ENCODE data around the gene OR56B4.
"Not testable (repeated sequence)": the region's sequence is repeated elsewhere in the genome, so short reads cannot be mapped to it uniquely, and the experiment has no call there.

Gene OR56B4, protein sequence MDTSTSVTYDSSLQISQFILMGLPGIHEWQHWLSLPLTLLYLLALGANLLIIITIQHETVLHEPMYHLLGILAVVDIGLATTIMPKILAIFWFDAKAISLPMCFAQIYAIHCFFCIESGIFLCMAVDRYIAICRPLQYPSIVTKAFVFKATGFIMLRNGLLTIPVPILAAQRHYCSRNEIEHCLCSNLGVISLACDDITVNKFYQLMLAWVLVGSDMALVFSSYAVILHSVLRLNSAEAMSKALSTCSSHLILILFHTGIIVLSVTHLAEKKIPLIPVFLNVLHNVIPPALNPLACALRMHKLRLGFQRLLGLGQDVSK

DNA sequence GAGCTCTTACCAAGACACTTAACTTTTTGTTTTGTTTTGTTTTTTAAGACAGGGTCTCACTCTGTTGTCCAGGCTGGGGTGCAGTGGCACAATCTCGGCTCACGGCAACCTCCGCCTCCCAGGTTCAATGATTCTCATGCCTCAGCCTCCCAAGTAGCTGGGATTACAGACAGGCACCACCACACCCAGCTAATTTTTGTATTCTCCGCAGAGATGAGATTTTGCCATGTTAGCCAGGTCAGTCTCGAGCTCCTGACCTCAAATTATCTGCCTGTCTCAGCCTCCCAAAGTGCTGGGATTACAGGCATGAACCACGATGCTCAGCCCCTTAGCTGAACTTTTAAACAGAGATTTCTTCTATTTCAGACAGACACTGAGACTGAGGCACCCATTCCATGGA is at the start of gene OR56B4:
Gene OR56B4 (plus strand): TSS at position 301 of the 400 bp plus-strand sequence. CDS start 95 bp downstream, at position 396.
- not testable (repeated sequence) for DNase-seq

DNA sequence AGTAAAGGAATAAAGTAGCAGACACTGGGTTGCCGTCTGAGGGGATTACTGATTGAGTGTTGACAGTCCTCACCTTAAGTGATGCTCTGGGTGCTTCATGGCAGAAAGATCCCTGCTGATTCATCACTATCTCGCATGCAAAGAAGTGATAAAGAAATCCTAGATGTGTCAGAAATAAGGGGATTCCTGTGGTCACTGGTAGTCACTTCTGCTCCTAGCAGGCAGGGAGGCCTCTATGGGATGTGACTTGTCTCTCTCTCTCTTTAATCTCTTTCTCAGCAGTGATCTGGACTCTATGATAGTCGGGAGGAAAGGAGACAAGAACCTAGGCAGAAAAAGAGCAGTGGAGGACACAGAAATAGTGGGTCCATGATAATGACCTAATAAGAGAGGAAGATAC is 46.0 kb upstream of the OR56B4 start:
- DNase-seq: no peak

DNA sequence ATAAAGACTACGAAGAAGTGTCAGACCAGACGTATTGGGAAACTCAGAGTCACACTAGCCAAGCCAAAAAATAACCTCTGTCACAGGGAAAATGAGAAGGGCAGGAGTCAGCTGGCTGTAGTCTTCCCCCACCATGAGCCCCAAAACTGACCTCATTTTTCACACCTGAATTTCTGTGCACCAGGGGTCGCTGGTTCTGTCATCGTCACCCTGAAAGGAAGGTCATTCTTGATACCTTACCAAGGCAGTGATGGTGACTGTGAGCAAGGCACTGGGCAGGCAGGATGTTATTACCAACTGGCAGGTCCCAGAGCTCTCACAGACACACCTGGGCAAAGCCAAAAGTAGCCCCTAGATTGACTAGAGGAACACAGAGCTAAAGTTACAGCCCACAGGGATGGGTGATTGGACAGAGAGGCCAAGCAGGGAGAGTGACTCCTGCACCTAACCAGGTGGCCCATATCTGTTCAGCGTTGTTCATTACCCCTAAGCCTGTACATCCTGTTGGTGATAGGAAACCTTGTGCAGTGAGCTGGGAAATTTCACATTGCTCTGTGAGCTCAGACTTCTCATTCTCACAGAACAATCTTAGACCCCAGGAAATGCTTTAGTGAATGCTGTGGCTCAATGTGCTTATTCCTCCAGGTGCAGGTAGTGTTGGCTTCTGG is 44.7 kb upstream of the OR56B4 start:
- no peak for DNase-seq

DNA sequence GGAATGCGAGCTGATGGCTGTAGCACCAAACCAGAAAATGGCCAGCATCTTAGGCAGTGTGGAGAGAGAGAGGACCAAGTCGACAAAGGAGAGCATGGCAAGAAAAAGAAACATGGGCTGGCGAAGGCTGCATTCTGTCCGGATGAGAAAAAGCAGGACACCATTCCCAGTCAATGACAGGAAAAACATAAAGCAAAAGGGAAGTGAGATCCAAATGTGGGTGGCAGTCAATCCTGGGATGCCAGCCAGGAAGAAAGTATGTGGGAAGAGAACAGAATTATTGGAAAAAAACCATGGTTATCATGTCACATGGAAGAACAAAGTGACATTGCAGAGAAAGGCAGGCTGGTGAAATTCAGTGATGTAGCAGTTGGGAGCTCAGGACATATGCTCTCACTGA is 40.0 kb upstream of the OR56B4 start:
- DNase-seq: no peak

DNA sequence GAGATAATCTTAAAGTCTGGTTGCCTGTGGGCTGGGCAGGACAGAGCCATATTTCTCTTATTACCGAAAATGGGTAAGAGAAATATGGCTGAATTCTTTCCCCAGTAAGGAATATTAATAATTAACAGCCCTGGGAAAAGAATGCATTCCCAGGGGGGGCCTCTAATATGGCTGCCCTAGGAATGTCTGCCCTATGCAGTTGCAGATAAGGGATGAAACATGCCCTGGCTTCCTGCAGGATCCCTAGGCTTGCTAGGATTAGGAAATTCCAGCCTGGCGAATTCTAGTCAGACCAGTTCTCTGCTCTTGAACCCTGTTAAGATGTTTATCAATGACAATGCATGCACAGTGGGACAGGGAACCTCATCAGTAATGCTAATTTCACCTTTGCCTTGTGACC is 31.0 kb upstream of the OR56B4 start:
- DNase-seq: not testable (repeated sequence)

DNA sequence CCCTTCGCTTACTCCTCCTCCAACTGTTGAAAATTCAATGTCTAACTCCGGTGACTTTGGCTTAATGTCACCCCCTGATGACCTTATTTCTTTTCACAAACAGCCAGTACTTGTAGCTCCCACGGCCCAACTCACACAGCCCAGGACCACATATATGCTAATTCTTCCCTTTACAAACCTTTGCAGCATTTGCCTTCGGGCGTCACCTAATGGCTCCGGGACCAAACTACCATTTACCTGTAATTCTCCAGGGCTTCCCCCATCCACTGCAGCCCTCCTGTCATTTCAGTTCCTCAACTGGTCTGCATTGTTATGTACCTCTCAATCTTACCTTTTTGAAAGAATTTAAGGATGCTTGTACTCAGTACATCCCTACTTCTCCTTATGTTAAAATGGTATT is 29.8 kb upstream of the OR56B4 start:
- no peak for DNase-seq

DNA sequence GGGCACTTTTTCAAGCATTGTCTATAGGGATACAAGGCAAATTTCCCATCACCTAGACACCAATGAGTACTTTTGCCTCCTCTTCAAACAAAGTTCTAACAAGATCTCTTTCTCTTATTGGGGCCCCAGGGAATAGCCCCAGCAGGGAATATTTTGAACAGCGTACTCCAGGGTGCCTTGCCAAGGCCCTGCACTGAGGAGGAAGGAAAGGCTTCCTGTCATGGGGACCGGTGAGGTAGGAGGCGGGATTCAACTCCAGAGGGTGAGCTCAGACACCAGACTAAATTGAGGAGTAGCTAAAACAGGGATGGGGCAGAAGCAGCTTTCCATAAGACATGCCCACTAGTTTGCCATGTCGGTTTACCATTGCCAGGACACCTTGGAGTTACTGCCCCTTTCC is 28.0 kb upstream of the OR56B4 start:
- DNase-seq: no peak

DNA sequence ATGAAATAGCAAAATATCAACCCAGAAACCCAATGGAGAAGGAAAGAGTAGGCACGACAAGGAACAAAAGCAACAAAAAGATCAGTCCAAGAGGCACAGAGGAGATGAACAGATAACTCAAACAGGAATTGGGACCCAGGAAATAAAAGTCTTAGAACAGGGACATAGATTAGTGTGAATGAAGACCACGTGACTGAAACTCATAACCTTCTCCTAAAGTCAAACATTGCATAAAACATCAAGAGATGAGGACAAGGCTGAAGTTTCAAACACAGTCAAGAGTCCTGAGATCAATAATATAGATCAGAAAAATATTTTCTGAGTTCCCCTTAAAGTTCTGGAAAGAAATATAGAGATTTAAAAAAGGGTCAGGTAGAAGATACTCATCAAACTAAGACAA is 24.4 kb upstream of the OR56B4 start:
- DNase-seq: no peak

DNA sequence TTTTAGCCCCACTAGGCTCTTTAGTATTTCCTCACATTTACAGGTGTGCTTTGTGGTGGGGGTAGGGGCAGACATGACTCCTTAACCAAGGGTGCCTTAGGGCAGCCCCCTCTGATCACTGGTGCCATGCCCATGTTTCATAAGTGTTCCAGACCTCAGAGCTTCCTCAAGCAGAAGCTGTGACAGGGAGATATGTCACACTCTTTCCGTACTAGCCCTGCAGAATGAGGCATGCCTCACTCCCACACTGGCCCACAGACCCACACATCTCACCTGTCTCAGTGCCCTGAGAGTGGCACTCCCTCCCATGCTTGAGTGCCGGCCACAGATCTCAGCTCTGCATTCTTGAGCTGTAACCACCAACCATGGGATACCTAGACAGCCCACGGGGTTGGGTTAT is 22.9 kb upstream of the OR56B4 start:
- no peak for DNase-seq

DNA sequence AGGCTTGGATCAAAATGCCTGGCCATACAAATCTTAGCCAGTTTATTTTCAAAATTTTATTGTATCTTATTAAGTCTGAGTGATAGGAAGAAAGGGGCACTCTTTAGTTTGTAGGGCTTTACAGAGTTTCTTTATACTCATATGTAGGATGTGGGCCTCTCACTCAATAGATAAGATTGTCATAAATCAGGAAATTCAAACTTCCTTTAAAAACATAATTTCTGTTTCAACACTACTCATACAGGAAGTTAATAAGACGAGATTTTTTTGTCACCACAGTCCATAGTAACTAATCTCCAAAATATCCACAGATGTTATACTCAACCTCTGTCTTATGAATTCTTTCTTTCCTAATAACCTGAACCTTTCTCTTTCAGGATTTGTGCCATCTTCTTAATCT is 13.3 kb upstream of the OR56B4 start:
- DNase-seq: no peak

DNA sequence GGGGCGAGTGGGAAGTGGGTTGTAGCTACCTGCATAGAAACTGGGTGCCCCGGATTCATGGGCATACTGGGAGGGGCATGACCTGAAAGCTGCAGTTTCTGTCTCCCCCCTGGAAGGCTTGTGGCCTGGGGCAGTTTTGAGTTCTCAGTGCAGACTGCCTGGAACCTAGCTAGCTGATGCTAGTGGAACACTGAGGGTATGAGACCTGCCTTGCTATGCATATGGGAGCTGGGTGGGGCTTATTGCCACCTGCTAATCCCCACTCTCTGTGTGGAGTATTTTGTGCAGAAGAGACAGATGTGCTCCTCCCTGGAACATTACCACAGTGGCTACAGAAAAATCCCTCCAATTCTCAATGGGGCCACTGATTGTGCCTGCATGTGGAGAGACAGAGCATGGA is 11.7 kb upstream of the OR56B4 start:
- no peak for DNase-seq

DNA sequence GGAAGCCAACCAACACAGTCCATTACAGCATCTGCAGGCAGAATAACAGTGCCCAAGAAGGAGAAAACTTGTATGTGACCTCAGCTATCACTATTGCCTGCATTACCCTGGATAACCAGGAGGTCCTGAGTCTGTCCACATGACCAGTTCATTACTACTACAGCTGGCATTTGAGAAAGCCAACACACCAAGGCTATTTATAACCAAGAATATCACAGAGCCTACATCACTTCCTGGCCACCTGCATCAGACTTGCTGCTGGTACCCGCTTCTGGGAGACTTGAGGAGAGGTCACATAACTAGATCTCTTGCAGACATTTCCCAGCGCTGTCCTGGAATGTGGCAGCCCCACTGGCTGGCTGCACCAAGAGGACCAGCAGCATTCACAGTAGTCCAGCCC is 11.1 kb upstream of the OR56B4 start:
- no peak for DNase-seq

DNA sequence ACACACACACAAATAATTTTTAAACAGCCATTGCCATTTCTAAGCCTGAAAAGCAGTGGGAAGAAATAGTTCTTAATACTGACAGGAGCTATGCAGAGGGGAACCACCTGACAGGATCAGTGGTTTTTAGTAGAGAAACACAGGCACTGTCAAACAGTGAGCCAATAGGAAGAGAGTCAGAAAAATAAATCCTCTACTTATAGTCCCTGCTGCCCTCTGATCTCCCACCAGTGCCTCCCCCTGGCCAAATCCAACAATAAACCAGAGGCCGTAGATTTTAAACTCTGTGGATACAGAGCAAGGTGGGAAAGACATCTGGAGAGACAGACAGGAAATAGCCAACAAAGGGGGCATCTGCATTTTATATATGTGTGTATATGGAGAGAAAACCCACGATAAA is 7.9 kb upstream of the OR56B4 start:
- DNase-seq: no peak

DNA sequence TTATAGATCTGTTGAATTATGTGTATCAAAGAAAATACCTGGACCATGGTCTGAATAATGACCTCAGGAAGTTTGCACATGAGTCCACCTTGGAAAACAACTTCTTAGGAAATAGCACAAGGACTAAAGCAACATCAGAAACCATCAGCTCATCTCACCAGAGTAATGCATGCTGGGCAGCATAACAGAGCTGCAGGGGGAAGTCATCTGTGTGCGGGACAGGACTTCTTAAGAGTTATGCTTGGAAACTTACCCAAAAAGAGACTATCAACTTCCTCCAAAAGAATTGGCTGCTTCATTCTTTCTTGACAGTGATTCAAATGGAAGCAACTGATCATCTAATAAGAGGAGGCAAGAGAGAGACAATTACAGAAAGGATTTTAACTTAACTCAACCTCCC is 2.5 kb downstream of the OR56B4 start:
- DNase-seq: no peak

DNA sequence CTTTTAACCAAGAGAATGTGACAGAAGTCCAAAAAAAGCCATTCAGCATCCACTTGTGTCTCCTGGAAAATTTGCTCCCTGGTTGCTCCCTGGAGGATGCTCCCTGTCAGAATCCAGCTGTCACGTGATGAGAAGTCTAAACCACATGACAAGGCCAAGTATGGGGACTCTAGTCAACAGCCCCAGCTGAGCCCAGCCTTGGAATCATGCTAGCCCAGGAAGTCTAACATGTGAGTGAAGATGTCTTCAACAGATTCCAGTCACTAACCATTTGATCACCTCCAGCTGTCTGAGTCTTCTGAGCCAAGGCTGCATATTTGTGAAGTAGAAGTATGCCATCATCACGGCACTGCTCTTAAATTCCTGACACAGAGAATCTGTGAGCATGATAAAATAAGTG is 4.2 kb downstream of the OR56B4 start:
- no peak for DNase-seq

DNA sequence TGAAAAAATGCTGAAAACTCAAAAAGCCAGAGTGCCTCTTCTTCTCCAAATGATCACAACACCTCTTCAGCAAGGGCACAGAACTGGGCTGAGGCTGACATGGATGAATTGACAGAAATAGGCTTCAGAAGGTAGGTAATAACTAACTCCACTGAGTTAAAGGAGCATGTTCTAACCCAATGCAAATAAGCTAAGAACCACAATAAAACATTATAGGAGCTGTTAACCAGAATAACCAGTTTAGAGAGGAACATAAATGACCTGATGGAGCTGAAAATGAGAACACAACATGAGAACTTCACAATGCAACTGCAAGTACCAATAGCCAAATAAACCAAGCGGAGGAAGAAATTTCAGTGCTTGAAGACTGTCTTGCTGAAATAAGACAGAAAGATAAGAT is 9.2 kb downstream of the OR56B4 start:
- no peak for DNase-seq

DNA sequence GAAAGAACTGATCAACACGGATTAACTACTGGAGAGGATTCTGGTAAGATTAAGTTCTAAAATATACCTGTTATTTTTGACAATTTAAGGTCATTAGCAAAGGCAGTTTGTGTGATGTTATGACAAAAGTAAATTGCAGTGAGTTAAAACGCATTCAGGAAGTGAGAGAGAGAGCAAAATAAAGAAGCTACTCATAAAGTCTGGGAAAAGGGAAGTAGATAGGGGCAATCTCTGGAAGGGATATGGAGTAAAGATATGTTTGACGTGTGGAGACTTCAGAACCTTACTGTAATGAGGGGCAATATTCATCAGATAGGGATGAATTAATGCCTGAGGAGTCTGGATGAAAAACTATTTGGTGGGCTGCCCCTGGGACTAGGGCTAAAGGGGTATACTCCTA is 16.8 kb downstream of the OR56B4 start:
- DNase-seq: no peak

DNA sequence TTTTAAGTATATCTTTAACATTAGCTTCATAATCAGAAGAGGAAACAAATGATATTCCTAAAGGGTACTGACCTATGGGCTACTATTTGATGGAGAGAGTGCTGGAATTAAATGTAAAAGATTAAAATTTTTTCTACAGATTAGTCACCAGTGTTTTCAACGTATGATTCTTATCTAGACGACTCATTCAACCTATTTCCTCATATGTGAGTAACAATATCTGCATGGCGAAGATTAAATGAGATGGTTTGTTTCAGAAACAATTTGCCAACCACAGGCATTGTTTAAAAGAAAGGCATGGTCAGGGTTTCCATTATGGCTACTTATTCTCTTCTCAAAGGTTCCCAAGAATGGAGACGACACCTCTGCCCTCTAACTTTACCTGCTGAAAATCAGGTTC is 20.4 kb downstream of the OR56B4 start:
- no peak for DNase-seq

DNA sequence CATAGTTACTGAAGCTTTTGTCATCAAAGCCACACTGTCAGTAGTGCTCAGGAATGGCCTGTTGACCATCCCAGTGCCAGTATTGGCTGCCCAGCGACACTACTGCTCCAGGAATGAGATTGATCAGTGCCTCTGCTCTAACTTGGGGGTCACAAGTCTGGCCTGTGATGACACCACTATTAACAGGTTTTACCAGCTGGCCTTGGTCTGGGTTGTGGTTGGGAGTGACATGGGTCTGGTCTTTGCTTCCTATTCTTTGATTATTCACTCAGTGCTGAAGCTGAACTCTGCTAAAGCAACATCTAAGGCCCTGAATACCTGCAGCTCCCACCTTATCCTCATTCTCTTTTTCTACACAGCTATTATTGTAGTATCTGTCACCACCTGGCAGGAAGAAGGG is 21.5 kb downstream of the OR56B4 start:
- DNase-seq: no peak

DNA sequence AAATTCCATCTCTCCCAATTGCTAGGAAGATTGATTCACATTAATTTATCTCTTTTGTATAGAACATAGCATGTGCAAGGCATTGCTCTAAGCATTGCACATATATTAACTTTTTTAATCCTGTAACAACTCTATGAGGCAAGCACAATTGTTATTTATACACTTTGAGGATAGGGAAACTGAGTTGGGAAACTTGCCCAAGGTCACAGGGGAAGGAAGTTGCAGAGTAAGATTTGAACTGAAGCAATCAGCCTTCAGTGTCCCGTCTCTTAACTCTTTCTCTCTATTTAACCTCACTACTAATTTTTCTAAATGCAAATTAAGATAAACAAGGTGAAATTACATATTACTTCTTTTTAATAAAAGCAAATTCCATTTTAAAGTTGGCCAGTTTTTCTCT is 22.2 kb downstream of the OR56B4 start:
- no peak for DNase-seq

DNA sequence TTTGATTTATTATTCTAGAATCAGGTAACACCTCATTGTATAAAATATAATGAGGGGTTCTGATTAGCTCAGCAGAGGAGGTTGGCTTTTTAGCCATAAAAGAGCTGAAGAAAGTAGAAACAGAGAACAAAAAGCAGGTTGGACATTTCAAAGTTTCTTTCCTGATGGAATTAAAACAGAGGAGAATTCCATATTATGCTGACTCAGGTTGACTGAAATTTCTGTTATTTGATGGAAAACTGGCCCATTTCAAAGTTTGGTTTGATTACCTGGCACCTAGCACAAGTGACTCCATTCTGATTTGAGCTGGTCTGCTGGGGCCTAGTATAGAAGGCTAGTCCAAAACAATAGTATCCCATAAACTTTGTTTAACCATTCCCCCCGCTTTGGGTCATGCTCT is 24.9 kb downstream of the OR56B4 start:
- DNase-seq: no peak

DNA sequence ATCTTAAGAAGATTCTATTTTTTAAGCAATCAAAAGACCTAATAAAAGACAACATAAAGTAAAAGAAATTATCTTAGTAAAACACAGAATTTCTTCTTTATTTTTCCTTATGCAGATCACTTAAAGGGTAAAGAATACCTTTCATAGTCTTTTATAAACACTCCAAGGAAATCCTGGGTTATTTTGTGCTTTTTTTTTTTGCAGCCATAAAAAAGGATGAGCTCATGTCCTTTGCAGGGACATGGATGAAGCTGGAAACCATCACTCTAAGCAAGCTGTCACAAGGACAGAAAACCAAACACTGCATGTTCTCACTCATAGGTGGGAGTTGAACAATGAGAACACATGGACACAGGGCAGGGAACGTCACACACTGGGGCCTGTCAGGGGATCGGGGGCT is 28.5 kb downstream of the OR56B4 start:
- DNase-seq: not testable (repeated sequence)

DNA sequence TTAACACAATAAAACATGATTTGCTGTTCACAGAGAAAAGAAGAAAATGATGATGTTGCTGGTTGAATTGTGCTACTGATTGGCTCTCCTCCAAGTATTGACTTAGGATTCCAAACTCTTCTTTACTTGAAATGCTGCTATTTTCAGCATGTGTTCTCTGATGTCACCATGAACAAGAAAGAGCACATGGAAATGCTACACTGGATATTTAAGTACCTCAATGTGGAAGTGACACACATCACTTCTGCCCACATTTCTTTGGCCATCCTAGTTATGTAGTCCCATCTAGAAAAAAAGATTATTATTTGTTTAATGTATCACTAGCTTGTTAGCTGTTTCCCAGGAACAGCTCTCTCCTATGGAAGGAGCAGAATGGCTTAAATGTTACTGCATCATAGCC is 35.5 kb downstream of the OR56B4 start:
- DNase-seq: no peak

DNA sequence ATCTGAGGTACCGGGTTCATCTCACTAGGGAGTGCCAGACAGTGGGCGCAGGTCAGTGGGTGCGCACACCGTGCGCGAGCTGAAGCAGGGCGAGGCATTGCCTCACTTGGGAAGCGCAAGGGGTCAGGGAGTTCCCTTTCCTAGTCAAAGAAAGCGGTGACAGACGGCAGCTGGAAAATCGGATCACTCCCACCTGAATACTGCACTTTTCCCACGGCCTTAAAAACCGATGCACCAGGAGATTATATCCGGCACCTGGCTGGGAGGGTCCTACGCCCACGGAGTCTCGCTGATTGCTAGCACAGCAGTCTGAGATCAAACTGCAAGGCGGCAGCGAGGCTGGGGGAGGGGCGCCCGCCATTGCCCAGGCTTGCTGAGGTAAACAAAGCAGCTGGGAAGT is 36.3 kb downstream of the OR56B4 start:
- DNase-seq: not testable (repeated sequence)

DNA sequence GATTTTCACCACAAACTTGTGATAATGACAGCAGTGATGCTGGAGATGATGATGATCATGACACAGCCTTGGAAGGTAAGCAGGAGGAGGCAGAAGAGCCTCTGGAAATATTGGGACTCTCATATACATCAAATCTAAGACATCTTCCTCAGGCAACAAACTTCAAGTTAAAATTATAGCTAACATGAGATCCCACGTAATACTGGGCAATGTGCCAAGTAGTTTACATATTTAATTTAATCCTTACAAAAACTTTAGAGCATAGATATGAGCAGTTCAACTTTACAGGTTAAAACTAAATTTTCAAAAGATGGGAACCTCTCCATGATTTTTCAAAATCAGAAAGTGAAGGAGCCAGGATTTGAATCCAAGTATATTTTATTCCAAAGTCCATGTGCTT is 43.6 kb downstream of the OR56B4 start:
- DNase-seq: no peak
